A673 (cell line): ENCODE data around the gene CYBC1. TPM values are rescaled to one million over a fixed set of nuclear protein-coding genes. Genes with fewer than 3 reads are reported as not detected.

Source experiments
- BruUV-seq: library from RNA; stranded (reverse); fragments of 400-500 nt; replicated peaks from 2 replicates; lab custom pipeline; 2021; lab: Mats Ljungman, UMichigan
- CTCF ChIA-PET: fragments of 300-600 bp; sonication (Branson Sonifier 250); formaldehyde crosslinking; loops from one replicate; lab custom pipeline; 2022; ENCODE audit warnings: antibody characterized with exemption; lab: Charles Lee
- POLR2A ChIA-PET: fragments of 300-600 bp; sonication (Branson Sonifier 250); formaldehyde crosslinking; loops from one replicate; lab custom pipeline; 2022; ENCODE audit warnings: antibody characterized with exemption; ENCODE audit not compliant: low non-redundant PET; lab: Charles Lee
- DNase-seq: peaks from one replicate; pipeline ENCODE4 v3.0.0-alpha.2; 2015; ENCODE audit warnings: low spot score
- H3K27ac ChIP-seq: fragments of 200-600 bp; sonication (generic); 2 replicates; pipeline ENCODE4 v1.5.1; 2016; ENCODE audit warnings: mixed run types, low read depth, mild to moderate bottlenecking, mixed read lengths, antibody characterized with exemption, low read length; ENCODE audit not compliant: poor library complexity, severe bottlenecking
- H3K27me3 ChIP-seq: fragments of 200-600 bp; sonication (generic); replicated peaks from 2 replicates; pipeline ENCODE4 v1.6.1; 2017; ENCODE audit warnings: mixed run types, low read depth, mild to moderate bottlenecking, mixed read lengths, antibody characterized with exemption, low read length; ENCODE audit not compliant: insufficient read depth, poor library complexity
- H3K36me3 ChIP-seq: fragments of 200-600 bp; sonication (generic); 2 replicates; pipeline ENCODE4 v1.6.1; 2016; ENCODE audit warnings: mixed run types, mild to moderate bottlenecking, mixed read lengths, antibody characterized with exemption, low read length; ENCODE audit not compliant: insufficient read depth, poor library complexity, severe bottlenecking
- H3K4me1 ChIP-seq: fragments of 200-600 bp; sonication (generic); 2 replicates; pipeline ENCODE4 v1.6.1; 2017; ENCODE audit warnings: mixed run types, mild to moderate bottlenecking, mixed read lengths, antibody characterized with exemption, low read length; ENCODE audit not compliant: insufficient read depth, poor library complexity, severe bottlenecking
- H3K4me3 ChIP-seq: fragments of 200-600 bp; sonication (generic); 2 replicates; pipeline ENCODE4 v1.5.1; 2016; ENCODE audit warnings: low read depth, mixed run types, mild to moderate bottlenecking, mixed read lengths, low read length; ENCODE audit not compliant: poor library complexity, severe bottlenecking
- H3K9me3 ChIP-seq: fragments of 200-600 bp; sonication (generic); 2 replicates; pipeline ENCODE4 v1.6.1; 2016; ENCODE audit warnings: mixed run types, low read depth, mild to moderate bottlenecking, mixed read lengths, antibody characterized with exemption, low read length; ENCODE audit not compliant: poor library complexity, severe bottlenecking
- CTCF ChIP-seq: fragments of 300-800, 200-600 bp; sonication (generic); conservative IDR thresholded peaks from 2 replicates; pipeline ENCODE4 v1.5.1; 2017; ENCODE audit warnings: low read depth, mild to moderate bottlenecking, antibody characterized with exemption, low read length, moderate library complexity, mixed read lengths
- EZH2 ChIP-seq: fragments of 200-600 bp; sonication (generic); IDR thresholded peaks from 2 replicates; pipeline ENCODE4 v1.6.1; 2017; ENCODE audit warnings: borderline replicate concordance, low read depth, mild to moderate bottlenecking, mixed read lengths, antibody characterized with exemption, low read length; ENCODE audit not compliant: poor library complexity, severe bottlenecking
- intact Hi-C: fragments of 100-400 bp; cut with micrococcal nuclease; formaldehyde crosslinking; loops from one replicate; pipeline ENCODE4 v1.10.0; 2022; ENCODE audit not compliant: unreplicated experiment
- total RNA-seq: library from RNA; stranded (reverse); gene quantifications from 2 replicates; pipeline ENCODE4 v1.2.3, GENCODE V29; 2021

The CYBC1 gene
- total RNA-seq, 1 experiment from 2014 or later = 72.8 TPM

- Histone ChIP-seq H3K4me1 (no peaks in the 10 kb centered on the region), H3K27me3 (no peaks in the 10 kb centered on the region), H3K36me3 (peaks cover 56% of the 10 kb centered on the region), H3K27ac (no peak overlapping the region), H3K9me3 (no peaks in the 10 kb centered on the region), H3K4me3 (no peak overlapping the region)
- CTCF ChIA-PET = no interaction called here
- TF ChIP-seq CTCF (no peak), EZH2 (no peak)
- POLR2A ChIA-PET = no interaction called here
- BruUV-seq = no TSS peak
- no peak for DNase-seq
- intact Hi-C loops = no loop called here
Measured at GRCh38 chr17:82465023-82465603, 14.6 kb upstream of the CYBC1 start.

- H3K27ac ChIP-seq = no peak overlapping the region
- H3K36me3 ChIP-seq = peaks cover 55% of the 10 kb centered on the region
- intact Hi-C loops = no loop called here
- DNase-seq = no peak
- ChIA-PET CTCF (no interaction called here), POLR2A (no interaction called here)
- H3K4me1 ChIP-seq = no peaks in the 10 kb centered on the region
- no TSS peak for BruUV-seq
- H3K4me3 ChIP-seq = no peak overlapping the region
- no peaks in the 10 kb centered on the region for H3K27me3 ChIP-seq
- TF ChIP-seq CTCF (no peak), EZH2 (no peak)
- H3K9me3 ChIP-seq = no peaks in the 10 kb centered on the region
Measured at GRCh38 chr17:82464567-82464929, 14.0 kb upstream of the CYBC1 start.

GRCh38 chr17:82463925-82464566 lies 13.5 kb upstream of the CYBC1 start:
- TF ChIP-seq EZH2 = no peak
- TF ChIP-seq CTCF = no peak
- CTCF ChIA-PET = no interaction called here
- peaks cover 53% of the 10 kb centered on the region for H3K36me3 ChIP-seq
- BruUV-seq = no TSS peak
- H3K4me3 ChIP-seq = no peak overlapping the region
- intact Hi-C loops = no loop called here
- no peaks in the 10 kb centered on the region for H3K4me1 ChIP-seq
- no peaks in the 10 kb centered on the region for H3K27me3 ChIP-seq
- H3K27ac ChIP-seq = no peak overlapping the region
- no peaks in the 10 kb centered on the region for H3K9me3 ChIP-seq
- no peak for DNase-seq
- POLR2A ChIA-PET = no interaction called here
